OCI-LY7 (cell line): ENCODE results near the gene PLEKHA6. TPM values are rescaled to one million over a fixed set of nuclear protein-coding genes. Genes with fewer than 3 reads are reported as not detected.
"Not testable (repeated sequence)": the region's sequence is repeated elsewhere in the genome, so short reads cannot be mapped to it uniquely, and the experiment has no call there.

Experiments used
- BruUV-seq: library from RNA; stranded (reverse); fragments of 400-500 nt; replicated peaks from 2 replicates; lab custom pipeline; 2021; lab: Mats Ljungman, UMichigan
- CTCF ChIA-PET: fragments of 300-600 bp; sonication (Branson Sonifier 250); formaldehyde crosslinking; loops from one replicate; lab custom pipeline; 2022; ENCODE audit warnings: antibody characterized with exemption; ENCODE audit not compliant: unreplicated experiment; lab: Charles Lee
- POLR2A ChIA-PET: fragments of 300-600 bp; sonication (Branson Sonifier 250); formaldehyde crosslinking; loops from one replicate; lab custom pipeline; 2022; ENCODE audit warnings: antibody characterized with exemption; lab: Charles Lee
- DNase-seq: peaks from one replicate; pipeline ENCODE4 v3.0.0-alpha.2; 2015; ENCODE audit warnings: low spot score
- H2AFZ ChIP-seq: fragments of 200-600 bp; sonication (generic), shearing (Covaris generic); 2 replicates; pipeline ENCODE4 v1.6.1; 2014; ENCODE audit warnings: mild to moderate bottlenecking, antibody characterized with exemption, low read length, moderate library complexity
- H3K27ac ChIP-seq: fragments of 200-600 bp; sonication (generic); 2 replicates; pipeline ENCODE4 v1.5.1; 2014; ENCODE audit warnings: mixed run types, low read depth, mild to moderate bottlenecking, moderate library complexity, low read length, inconsistent platforms; ENCODE audit not compliant: poor library complexity, severe bottlenecking
- H3K36me3 ChIP-seq: fragments of 200-600 bp; sonication (generic); 2 replicates; pipeline ENCODE4 v1.6.1; 2014; ENCODE audit warnings: mild to moderate bottlenecking, antibody characterized with exemption, low read length, moderate library complexity, mixed read lengths; ENCODE audit not compliant: insufficient read depth
- H3K4me1 ChIP-seq: fragments of 200-600 bp; sonication (generic); 2 replicates; pipeline ENCODE4 v1.5.1; 2014; ENCODE audit warnings: mild to moderate bottlenecking, low read length; ENCODE audit not compliant: insufficient read depth, poor library complexity, severe bottlenecking
- H3K4me2 ChIP-seq: fragments of 200-600 bp; sonication (generic); 2 replicates; pipeline ENCODE4 v1.6.1; 2014; ENCODE audit warnings: mild to moderate bottlenecking, low read length
- H3K4me3 ChIP-seq: fragments of 200-600 bp; sonication (generic); 2 replicates; pipeline ENCODE4 v1.5.1; 2014; ENCODE audit warnings: mild to moderate bottlenecking, low read depth, low read length; ENCODE audit not compliant: poor library complexity, severe bottlenecking
- H3K79me2 ChIP-seq: fragments of 200-600 bp; sonication (generic); 2 replicates; pipeline ENCODE4 v1.6.1; 2016; ENCODE audit warnings: low read depth, mild to moderate bottlenecking, low read length, moderate library complexity, mixed read lengths; ENCODE audit not compliant: insufficient read depth
- H3K9me2 ChIP-seq: fragments of 200-600 bp; sonication (generic); 2 replicates; pipeline ENCODE4 v1.6.1; 2016; ENCODE audit warnings: mild to moderate bottlenecking, low read length, mixed read lengths; ENCODE audit not compliant: insufficient read depth
- H3K9me3 ChIP-seq: fragments of 200-600 bp; sonication (generic); 2 replicates; pipeline ENCODE4 v1.6.1; 2014; ENCODE audit warnings: mild to moderate bottlenecking, mixed run types, low read length, mixed read lengths
- H4K20me1 ChIP-seq: fragments of 200-600 bp; sonication (generic); 2 replicates; pipeline ENCODE4 v1.6.1; 2014; ENCODE audit warnings: mild to moderate bottlenecking, antibody characterized with exemption, low read length, moderate library complexity, mixed read lengths; ENCODE audit not compliant: insufficient read depth
- CTCF ChIP-seq: fragments of 200-600 bp; sonication (generic); conservative IDR thresholded peaks from 2 replicates; pipeline ENCODE4 v1.5.1; 2014; ENCODE audit warnings: mild to moderate bottlenecking, antibody characterized with exemption, low read length, moderate library complexity, mixed read lengths
- EZH2phosphoT487 ChIP-seq: fragments of 200-600 bp; sonication (generic); IDR thresholded peaks from 2 replicates; pipeline ENCODE4 v1.6.1; 2018; ENCODE audit warnings: low read depth, borderline replicate concordance, mild to moderate bottlenecking, mixed run types, antibody characterized with exemption, low read length, moderate library complexity, mixed read lengths
- intact Hi-C: fragments of 100-400 bp; cut with micrococcal nuclease; formaldehyde crosslinking; loops from one replicate; pipeline ENCODE4 v1.10.0; 2022; ENCODE audit not compliant: unreplicated experiment
- total RNA-seq, 2 experiments: library from RNA; depleted of rRNA in 1 of 2; stranded (reverse); fragments of >200 nt in 1 of 2; shearing (Covaris generic) in 1 of 2; gene quantifications; 2 replicates each; pipeline ENCODE4 v1.2.3, GENCODE V29; 2014 to 2022

The PLEKHA6 gene
- total RNA-seq, 2 experiments from 2014 or later, result not detected

- ChIA-PET CTCF (interaction anchor here (0.6 kb wide), 1 partner anchor 1699 kb away, joined by 3 read pairs; no protein-coding TSS in a partner anchor), POLR2A (no interaction called here)
- no peaks in the 10 kb centered on the region for H4K20me1 ChIP-seq
- H3K9me3 ChIP-seq, result no peaks in the 10 kb centered on the region
- H3K4me3 ChIP-seq, result no peak overlapping the region
- no peak overlapping the region for H2AFZ ChIP-seq
- H3K4me2 ChIP-seq, result no peak overlapping the region
- no peaks in the 10 kb centered on the region for H3K4me1 ChIP-seq
- H3K9me2 ChIP-seq, result no peaks in the 10 kb centered on the region
- TF ChIP-seq CTCF, result no peak
- TF ChIP-seq EZH2phosphoT487, result no peak
- no peak overlapping the region for H3K27ac ChIP-seq
- H3K79me2 ChIP-seq, result no peaks in the 10 kb centered on the region
- intact Hi-C loops, result no loop called here
- BruUV-seq, result no TSS peak
- DNase-seq, result no peak
- no peaks in the 10 kb centered on the region for H3K36me3 ChIP-seq
Observed at GRCh38 chr1:204313675-204314074, 46.1 kb downstream of the PLEKHA6 start.

GRCh38 chr1:204310970-204311369 lies 48.8 kb downstream of the PLEKHA6 start:
- H3K4me1 ChIP-seq, H3K9me3 ChIP-seq, intact Hi-C loops, H3K36me3 ChIP-seq, H4K20me1 ChIP-seq, H3K9me2 ChIP-seq, H3K79me2 ChIP-seq, H2AFZ ChIP-seq, DNase-seq, H3K4me3 ChIP-seq, H3K27ac ChIP-seq, BruUV-seq, H3K4me2 ChIP-seq, POLR2A ChIA-PET, CTCF ChIA-PET: not testable (repeated sequence)

- no peaks in the 10 kb centered on the region for H3K79me2 ChIP-seq
- H3K4me3 ChIP-seq, result no peak overlapping the region
- no peaks in the 10 kb centered on the region for H4K20me1 ChIP-seq
- H3K4me2 ChIP-seq, result no peak overlapping the region
- no peaks in the 10 kb centered on the region for H3K36me3 ChIP-seq
- H3K4me1 ChIP-seq, result no peaks in the 10 kb centered on the region
- no peak for TF ChIP-seq EZH2phosphoT487
- TF ChIP-seq CTCF, result no peak
- no peaks in the 10 kb centered on the region for H3K9me2 ChIP-seq
- H3K9me3 ChIP-seq, result no peaks in the 10 kb centered on the region
- CTCF ChIA-PET, result interaction anchor here (0.6 kb wide), 1 partner anchor 1524 kb away, joined by 4 read pairs; no protein-coding TSS in a partner anchor
- POLR2A ChIA-PET, result interaction anchor here (0.6 kb wide), 1 partner anchor 366 kb away, joined by 3 read pairs; no protein-coding TSS in a partner anchor
- BruUV-seq, result no TSS peak
- H2AFZ ChIP-seq, result no peak overlapping the region
- no peak for DNase-seq
- intact Hi-C loops, result no loop called here
- no peak overlapping the region for H3K27ac ChIP-seq
Observed at GRCh38 chr1:204308023-204308628, 51.6 kb downstream of the PLEKHA6 start.
